H1 (cell line): Measurements from ENCODE around the gene ZNF385D. TPM values are rescaled to one million over a fixed set of nuclear protein-coding genes. Genes with fewer than 3 reads are reported as not detected.

Source experiments
- CTCF ChIA-PET: fragments of 300-600 bp; sonication (Branson Sonifier 250); formaldehyde crosslinking; loops from one replicate; lab custom pipeline; 2021; ENCODE audit not compliant: partially characterized antibody; lab: Charles Lee
- POLR2A ChIA-PET: fragments of 300-600 bp; sonication (Branson Sonifier 250); formaldehyde crosslinking; loops from one replicate; lab custom pipeline; 2021; ENCODE audit warnings: inconsistent platforms; ENCODE audit not compliant: partially characterized antibody; lab: Charles Lee
- DNase-seq, 2 experiments: peaks; one replicate each; pipeline versions ENCODE4 v3.0.0 to v3.0.0-alpha.2; 2010 to 2022; ENCODE audit warnings: low spot score in 2 of 2, low read depth in 1 of 2, mixed read lengths in 1 of 2
- FAIRE-seq: peaks from 2 replicates; lab custom pipeline; 2011; peaks lifted over from hg19 to GRCh38; lab: Jason Lieb, UNC
- H2AFZ ChIP-seq: 2 replicates; pipeline ENCODE4 v1.8.1; 2012; ENCODE audit warnings: low read length, inconsistent platforms
- H2AK5ac ChIP-seq: 2 replicates; pipeline ENCODE4 v1.6.1; 2013; ENCODE audit warnings: low read depth, low read length
- H2BK120ac ChIP-seq: replicated peaks from 2 replicates; pipeline ENCODE3; 2013; ENCODE audit warnings: low read depth, low read length, inconsistent platforms
- H2BK12ac ChIP-seq: 2 replicates; pipeline ENCODE4 v1.6.1; 2013; ENCODE audit warnings: low read depth, low read length
- H2BK15ac ChIP-seq: 2 replicates; pipeline ENCODE4 v1.6.1; 2013; ENCODE audit warnings: low read length
- H2BK20ac ChIP-seq: 2 replicates; pipeline ENCODE4 v1.6.1; 2013; ENCODE audit warnings: low read length
- H2BK5ac ChIP-seq: 2 replicates; pipeline ENCODE4 v1.6.1; 2013; ENCODE audit warnings: low read depth, low read length
- H3K14ac ChIP-seq: 2 replicates; pipeline ENCODE4 v1.6.1; 2013; ENCODE audit warnings: inconsistent platforms; ENCODE audit not compliant: insufficient read length
- H3K18ac ChIP-seq: 2 replicates; pipeline ENCODE4 v1.6.1; 2013; ENCODE audit warnings: low read length; ENCODE audit errors: extremely low read depth
- H3K23ac ChIP-seq: 2 replicates; pipeline ENCODE4 v1.6.1; 2013; ENCODE audit warnings: inconsistent platforms; ENCODE audit not compliant: insufficient read length
- H3K23me2 ChIP-seq: 2 replicates; pipeline ENCODE4 v1.6.1; 2013; ENCODE audit warnings: low read depth, low read length
- H3K27ac ChIP-seq: 2 replicates; pipeline ENCODE4 v1.6.1; 2011; ENCODE audit warnings: low read depth, low read length, inconsistent platforms
- H3K27me3 ChIP-seq, 4 experiments: replicated peaks in 1 of 4; 1 replicate in 1 of 4; 2 replicates in 3 of 4; pipeline versions ENCODE4 v1.6.1 to v1.8.1; 2011 to 2013; ENCODE audit warnings: low read length in 3 of 4, mild to moderate bottlenecking in 3 of 4, inconsistent platforms in 2 of 4, mixed read lengths in 2 of 4, moderate library complexity in 1 of 4; ENCODE audit not compliant: control insufficient read depth in 3 of 4, insufficient read depth in 3 of 4; ENCODE audit errors: extremely low read depth in 1 of 4
- H3K36me3 ChIP-seq, 4 experiments: 2 replicates each; pipeline versions ENCODE4 v1.6.1 to v1.8.1; 2011 to 2013; ENCODE audit warnings: mild to moderate bottlenecking in 4 of 4, low read length in 3 of 4, moderate library complexity in 2 of 4, control low read depth in 1 of 4, inconsistent platforms in 1 of 4; ENCODE audit not compliant: insufficient read depth in 4 of 4, control insufficient read depth in 2 of 4
- H3K4ac ChIP-seq: replicated peaks from 2 replicates; pipeline ENCODE3; 2013; ENCODE audit warnings: low read length, low read depth, mixed read lengths, inconsistent platforms; ENCODE audit not compliant: insufficient read length
- H3K4me1 ChIP-seq, 4 experiments: replicated peaks in 1 of 4; 1 replicate in 1 of 4; 2 replicates in 3 of 4; pipeline versions ENCODE4 v1.6.1 to v1.8.1; 2011 to 2013; ENCODE audit warnings: low read length in 3 of 4, inconsistent platforms in 2 of 4, mixed read lengths in 1 of 4; ENCODE audit not compliant: insufficient read depth in 4 of 4, control insufficient read depth in 3 of 4
- H3K4me2 ChIP-seq, 2 experiments: 2 replicates each; pipeline versions ENCODE4 v1.6.1 to v1.8.1; 2011 to 2013; ENCODE audit warnings: low read depth in 2 of 2, low read length in 2 of 2, control low read depth in 1 of 2, inconsistent platforms in 1 of 2, mild to moderate bottlenecking in 1 of 2; ENCODE audit not compliant: insufficient read depth in 1 of 2
- H3K4me3 ChIP-seq, 4 experiments: fragments of 200-600, 300-600 bp in 1 of 4; sonication (generic), shearing (Covaris generic), sonication (Bioruptor Twin) in 1 of 4; 2 replicates each; pipeline versions ENCODE4 v1.5.1 to v1.8.1; 2011 to 2016; ENCODE audit warnings: low read length in 4 of 4, low read depth in 3 of 4, control low read depth in 2 of 4, inconsistent platforms in 2 of 4, mild to moderate bottlenecking in 2 of 4, mixed read lengths in 1 of 4, moderate library complexity in 1 of 4; ENCODE audit not compliant: insufficient read depth in 2 of 4; ENCODE audit errors: extremely low read depth in 1 of 4
- H3K56ac ChIP-seq: replicated peaks from 2 replicates; pipeline ENCODE3; 2013; ENCODE audit warnings: low read depth, mild to moderate bottlenecking, mixed read lengths, low read length, inconsistent platforms; ENCODE audit not compliant: insufficient read length
- H3K79me1 ChIP-seq: 2 replicates; pipeline ENCODE4 v1.6.1; 2013; ENCODE audit warnings: low read depth, low read length, control low read depth
- H3K79me2 ChIP-seq, 2 experiments: 2 replicates each; pipeline versions ENCODE4 v1.6.1 to v1.8.1; 2012 to 2013; ENCODE audit warnings: low read length in 2 of 2, mild to moderate bottlenecking in 2 of 2, inconsistent platforms in 1 of 2; ENCODE audit not compliant: insufficient read depth in 2 of 2, control insufficient read depth in 1 of 2
- H3K9ac ChIP-seq, 4 experiments: replicated peaks in 1 of 4; 1 replicate in 1 of 4; 2 replicates in 3 of 4; pipeline versions ENCODE4 v1.6.1 to v1.8.1; 2011 to 2013; ENCODE audit warnings: low read depth in 3 of 4, low read length in 3 of 4, control low read depth in 2 of 4, mild to moderate bottlenecking in 2 of 4, moderate library complexity in 2 of 4, inconsistent platforms in 1 of 4; ENCODE audit errors: extremely low read depth in 1 of 4
- H3K9me3 ChIP-seq, 2 experiments: 2 replicates each; pipeline versions ENCODE4 v1.6.1 to v1.8.1; 2012 to 2013; ENCODE audit warnings: mild to moderate bottlenecking in 2 of 2, moderate library complexity in 2 of 2, control low read depth in 1 of 2, inconsistent platforms in 1 of 2, low read depth in 1 of 2, low read length in 1 of 2, mixed read lengths in 1 of 2; ENCODE audit not compliant: insufficient read depth in 2 of 2
- H4K20me1 ChIP-seq, 2 experiments: replicated peaks in 1 of 2; 2 replicates each; pipeline versions ENCODE3 to v1.8.1; 2011 to 2013; ENCODE audit warnings: inconsistent platforms in 2 of 2, low read length in 2 of 2, mild to moderate bottlenecking in 1 of 2; ENCODE audit not compliant: insufficient read depth in 2 of 2, control insufficient read depth in 1 of 2
- H4K5ac ChIP-seq: 2 replicates; pipeline ENCODE4 v1.6.1; 2013; ENCODE audit warnings: low read length, low read depth, mixed read lengths, inconsistent platforms; ENCODE audit not compliant: insufficient read length
- H4K8ac ChIP-seq: 2 replicates; pipeline ENCODE4 v1.8.0; 2013; ENCODE audit warnings: mild to moderate bottlenecking, moderate library complexity, low read length, inconsistent platforms; ENCODE audit not compliant: insufficient read depth; ENCODE audit errors: extremely low read depth
- H4K91ac ChIP-seq: replicated peaks from 2 replicates; pipeline ENCODE3; 2013; ENCODE audit warnings: low read length, mixed read lengths, inconsistent platforms; ENCODE audit not compliant: insufficient read length
- CBX5 ChIP-seq: fragments of 300-800, 300-1000 bp; sonication (generic); IDR thresholded peaks from 2 replicates; pipeline ENCODE4 v1.7.1; 2016; ENCODE audit warnings: antibody characterized with exemption, low read length, low read depth
- CTBP2 ChIP-seq: IDR thresholded peaks from 2 replicates; pipeline ENCODE4 v1.7.0; 2011; ENCODE audit warnings: borderline replicate concordance, mild to moderate bottlenecking, moderate library complexity, mixed read lengths, low read length; ENCODE audit not compliant: insufficient read depth, insufficient read length
- FOSL1 ChIP-seq: IDR thresholded peaks from 2 replicates; pipeline ENCODE4 v1.6.1; 2011; ENCODE audit warnings: mild to moderate bottlenecking, low read depth, low read length, moderate library complexity; ENCODE audit not compliant: insufficient read depth
- GABPA ChIP-seq: IDR thresholded peaks from 2 replicates; pipeline ENCODE4 v1.6.1; 2011; ENCODE audit warnings: mild to moderate bottlenecking, low read length, moderate library complexity, borderline replicate concordance; ENCODE audit not compliant: insufficient read depth
- HDAC6 ChIP-seq: IDR thresholded peaks from one replicate; pipeline ENCODE4 v1.7.1; 2012; ENCODE audit warnings: low read depth, mild to moderate bottlenecking, inconsistent platforms, low read length, moderate library complexity
- KDM5A ChIP-seq: fragments of 200-600 bp; IDR thresholded peaks from 2 replicates; pipeline ENCODE4 v1.7.1; 2012; ENCODE audit warnings: mild to moderate bottlenecking, low read length, inconsistent platforms, mixed read lengths
- POU5F1 ChIP-seq: IDR thresholded peaks from 2 replicates; pipeline ENCODE4 v1.6.1; 2011; ENCODE audit warnings: low read depth, mild to moderate bottlenecking, low read length, moderate library complexity
- RAD21 ChIP-seq, 2 experiments: IDR thresholded peaks in 1 of 2; conservative IDR thresholded peaks in 1 of 2; 2 replicates each; pipeline ENCODE4 v1.6.1; 2011; ENCODE audit warnings: low read depth in 2 of 2, low read length in 2 of 2, improper control_type of control experiment in 1 of 2, inconsistent platforms in 1 of 2, mild to moderate bottlenecking in 1 of 2, moderate library complexity in 1 of 2
- WGBS, 2 experiments: shearing (Covaris generic) in 1 of 2; methylation state at CpG; one replicate each; pipeline versions ENCODE4 v1.1.6 to v1.1.7; 2013 to 2015; ENCODE audit warnings: low lambda C conversion rate in 2 of 2, mixed read lengths in 2 of 2, inconsistent platforms in 1 of 2, low coverage in 1 of 2, missing lambda C conversion rate in 1 of 2; ENCODE audit not compliant: insufficient replicate concordance in 2 of 2, insufficient coverage in 1 of 2, insufficient read length in 1 of 2; ENCODE audit errors: extremely low coverage in 1 of 2, missing lambda C conversion rate in 1 of 2; 5-methylcytosine and 5-hydroxymethylcytosine counted together
- polyA plus RNA-seq, 7 experiments: library from polyadenylated mRNA; depleted of rRNA in 3 of 7; stranded (reverse) in 5 of 7; unstranded in 2 of 7; fragments of >200 nt in 5 of 7; fragments of 200-250 nt in 2 of 7; gene quantifications; 1 replicate in 5 of 7; 2 replicates in 1 of 7; 4 replicates in 1 of 7; pipeline versions ENCODE4 v1.2.1 to v1.2.3, GENCODE V29; 2011 to 2013; ENCODE audit warnings: missing spikeins in 2 of 7, mixed read lengths in 2 of 7
- total RNA-seq: library from RNA; stranded (reverse); fragmentation: NEBNext Ultra II Directional; extraction: Animal tissue kit (Norgen Biotek cat#: 25700); gene quantifications from 2 replicates; pipeline ENCODE4 v1.2.1, GENCODE V29; 2021
- TF ChIP-seq, protein P1 (sequence below): IDR thresholded peaks from 2 replicates; pipeline ENCODE4 v1.6.1; 2012; ENCODE audit warnings: inconsistent platforms

The ZNF385D gene
- total and polyA plus RNA-seq, 2 of the 8 experiments (the other 6 are each of a cell fraction or from before 2014, with no cell fraction given) = 5.9 to 10.8 TPM

DNA sequence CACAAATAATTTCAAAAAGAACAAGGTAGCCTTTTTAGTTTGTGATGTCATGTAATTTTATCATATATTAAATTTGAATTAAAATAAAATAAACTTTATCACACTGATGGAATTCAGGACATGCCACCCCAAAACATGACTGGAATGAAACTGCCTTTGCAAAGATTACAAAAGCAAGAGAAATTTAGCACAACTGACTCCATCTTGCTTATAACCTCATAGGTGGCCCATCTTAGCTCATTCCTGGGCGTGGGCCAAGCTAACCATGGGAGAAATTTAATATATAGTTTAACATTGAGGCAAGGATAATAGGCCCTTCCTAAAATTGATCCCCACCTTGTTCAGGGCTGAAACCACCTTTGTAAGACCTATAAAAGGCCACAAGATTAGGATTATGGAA, 235.6 kb downstream of the ZNF385D start:
- Histone ChIP-seq H2BK15ac (no peak overlapping the region), H3K9me3 (no peaks in the 10 kb centered on the region), H3K79me2 (no peaks in the 10 kb centered on the region), H3K4me2 (no peak overlapping the region), H3K4me1 (peaks cover 0 to 4% (median 1%) of the 10 kb centered on the region in 4 experiments; a peak in 2 of 7 replicates), H2BK12ac (no peak overlapping the region), H2BK120ac (no peak overlapping the region), H2AK5ac (no peak overlapping the region), H3K23ac (no peak overlapping the region), H2AFZ (no peak overlapping the region), H3K56ac (no peak overlapping the region), H3K36me3 (no peaks in the 10 kb centered on the region), H4K8ac (no peak overlapping the region), H3K4ac (no peak overlapping the region), H3K18ac (no peak overlapping the region), H3K14ac (no peak overlapping the region), H2BK5ac (no peak overlapping the region), H3K27ac (no peak overlapping the region), H4K5ac (no peak overlapping the region), H2BK20ac (no peak overlapping the region), H4K20me1 (no peaks in the 10 kb centered on the region), H3K79me1 (no peaks in the 10 kb centered on the region), H3K27me3 (peaks cover 0 to 1% (median 0%) of the 10 kb centered on the region in 4 experiments; a peak in 1 of 7 replicates), H3K23me2 (no peaks in the 10 kb centered on the region), H3K4me3 (no peak overlapping the region), H4K91ac (no peak overlapping the region), H3K9ac (no peak overlapping the region)
- TF ChIP-seq RAD21 (IDR thresholded peaks at IDR 0.05 in 1 of 2, conservative IDR thresholded peaks at IDR 0.05 in 1 of 2; ENCODE audit: low read depth in 2 of 2, low read length in 2 of 2) (no peak), GABPA (no peak), CBX5 (no peak), POU5F1 (no peak), CTBP2 (no peak), FOSL1 (no peak), HDAC6 (no peak), KDM5A (no peak)
- TF ChIP-seq, protein P1, sequence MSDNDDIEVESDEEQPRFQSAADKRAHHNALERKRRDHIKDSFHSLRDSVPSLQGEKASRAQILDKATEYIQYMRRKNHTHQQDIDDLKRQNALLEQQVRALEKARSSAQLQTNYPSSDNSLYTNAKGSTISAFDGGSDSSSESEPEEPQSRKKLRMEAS = no peak
- FAIRE-seq = no peak
- POLR2A ChIA-PET = no interaction called here
- WGBS, 2 experiments = 90% methylated on average over 1 of the region's 1 CpG; no CpG with 5 or more reads in 1 of the 2 experiments
- CTCF ChIA-PET = no interaction called here
- DNase-seq = no peak
